ENCODE measurements around the gene ANKRD29.
"Not testable (repeated sequence)": the region's sequence is repeated elsewhere in the genome, so short reads cannot be mapped to it uniquely, and the experiment has no call there.

The ANKRD29 gene

DNA sequence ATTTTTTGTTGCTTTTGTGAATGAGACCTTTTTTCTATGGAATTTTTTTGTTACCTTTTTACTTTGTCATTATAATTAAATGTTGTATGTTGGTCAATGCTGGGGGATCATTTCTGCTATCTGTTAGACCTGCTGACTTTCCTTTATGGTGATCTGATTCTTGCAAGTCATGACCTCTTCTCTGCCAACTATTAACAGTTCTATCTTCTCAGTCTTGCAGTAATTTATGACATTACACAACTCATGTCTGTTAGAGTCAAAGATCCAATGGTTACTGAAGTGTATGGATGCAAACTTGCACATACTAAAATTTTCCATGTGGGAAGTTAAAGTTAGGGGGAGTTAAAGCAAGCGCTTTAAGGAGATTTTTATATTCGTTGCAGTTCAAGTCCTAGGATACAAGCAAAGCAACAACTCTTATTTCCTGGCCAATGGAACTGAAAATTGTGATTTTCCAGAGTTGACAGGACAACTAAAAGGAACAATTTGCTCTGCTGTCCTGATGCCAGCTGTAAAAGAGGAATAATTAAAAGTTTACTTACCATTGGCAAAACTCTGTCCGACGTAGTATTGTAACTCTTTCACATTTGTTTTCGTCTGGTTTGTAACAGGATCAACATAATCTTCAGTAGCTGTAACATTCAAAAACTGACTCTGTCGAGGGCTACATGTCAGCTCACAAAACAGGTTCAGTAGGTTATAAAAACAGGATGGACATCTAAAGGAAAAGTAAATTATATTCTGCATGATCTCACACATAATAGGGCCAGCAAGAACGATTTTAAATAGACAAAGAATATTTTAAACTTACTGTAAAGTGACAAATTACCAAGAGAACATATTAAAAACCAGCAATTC is 94.2 kb downstream of the ANKRD29 start:
- Histone ChIP-seq H3K9me3 (ENCODE audit: control insufficient read depth, insufficient read depth, low read length) (no peaks in the 10 kb centered on the region), H3K36me3 (ENCODE audit: control insufficient read depth, insufficient read depth, low read length) (peaks cover 94% of the 10 kb centered on the region), H3K27me3 (ENCODE audit: control insufficient read depth, insufficient read depth, low read length) (no peaks in the 10 kb centered on the region), H3K4me3 (ENCODE audit: low read depth, low read length) (no peak overlapping the region), H3K27ac (ENCODE audit: low read depth, low read length) (no peak overlapping the region), H3K9ac (ENCODE audit: low read depth, low read length) (no peak overlapping the region), H3K4me1 (ENCODE audit: control insufficient read depth, insufficient read depth, low read length) (0 out of 2 replicates have a peak, but pooled peaks cover under 1% of the 10 kb centered on the region)

DNA sequence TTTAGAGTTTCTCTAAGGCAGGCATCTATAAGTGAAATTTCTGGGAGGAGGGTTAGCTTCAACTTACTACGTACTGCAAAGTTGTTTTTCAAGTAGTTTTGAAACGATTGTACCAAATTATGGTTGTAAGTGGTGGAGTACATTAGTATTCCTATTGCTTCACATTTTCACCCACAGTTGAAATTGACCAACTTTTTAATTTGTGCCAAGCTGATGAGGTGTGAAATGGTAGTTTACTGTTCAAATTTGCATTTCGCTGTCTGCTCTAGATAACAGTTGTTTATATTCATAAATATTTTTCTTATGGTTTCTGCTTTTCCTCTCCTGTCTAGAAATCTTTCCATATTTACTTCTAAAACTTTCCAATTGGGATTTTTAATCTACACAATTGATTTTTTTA is 95.0 kb downstream of the ANKRD29 start:
- H3K9me3 ChIP-seq (ENCODE audit: control insufficient read depth, insufficient read depth, low read length), result no peaks in the 10 kb centered on the region
- H3K4me1 ChIP-seq (ENCODE audit: control insufficient read depth, insufficient read depth, low read length), result no peaks in the 10 kb centered on the region
- peaks cover 94% of the 10 kb centered on the region for H3K36me3 ChIP-seq (ENCODE audit: control insufficient read depth, insufficient read depth, low read length)
- no peaks in the 10 kb centered on the region for H3K27me3 ChIP-seq (ENCODE audit: control insufficient read depth, insufficient read depth, low read length)
- H3K27ac ChIP-seq (ENCODE audit: low read depth, low read length), result no peak overlapping the region
- no peak overlapping the region for H3K9ac ChIP-seq (ENCODE audit: low read depth, low read length)
- H3K4me3 ChIP-seq (ENCODE audit: low read depth, low read length), result no peak overlapping the region

DNA sequence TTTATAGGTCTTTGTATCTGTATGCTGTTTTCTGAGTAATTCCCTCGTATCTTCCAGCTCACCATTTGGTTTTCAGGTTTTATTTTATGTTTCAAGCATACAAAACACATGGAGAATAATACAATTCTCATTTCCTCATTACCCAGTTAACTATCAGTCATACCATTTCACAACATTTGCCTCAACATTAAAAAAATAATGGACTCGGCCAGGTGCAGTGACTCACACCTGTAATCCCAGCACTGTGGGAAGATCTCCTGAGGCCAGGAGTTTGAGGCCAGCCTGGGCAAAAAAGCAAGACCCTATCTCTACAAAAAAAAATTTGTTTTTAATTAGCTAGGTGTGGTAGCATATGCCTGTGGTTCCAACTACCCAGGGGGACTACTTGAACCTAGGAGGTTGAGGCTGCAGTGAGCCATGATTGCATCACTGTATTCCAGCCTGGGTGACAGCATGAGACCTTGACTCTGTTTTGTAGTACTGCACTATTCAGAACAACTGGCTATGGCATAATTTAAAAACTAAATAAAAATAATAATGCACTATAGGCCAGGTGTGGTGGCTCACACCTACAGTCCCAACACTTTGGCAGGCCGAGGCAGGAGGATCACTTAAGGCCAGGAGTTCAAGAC is 96.7 kb downstream of the ANKRD29 start:
- no peaks in the 10 kb centered on the region for H3K9me3 ChIP-seq (ENCODE audit: control insufficient read depth, insufficient read depth, low read length)
- peaks cover 88% of the 10 kb centered on the region for H3K36me3 ChIP-seq (ENCODE audit: control insufficient read depth, insufficient read depth, low read length)
- H3K4me3 ChIP-seq (ENCODE audit: low read depth, low read length), result no peak overlapping the region
- no peaks in the 10 kb centered on the region for H3K27me3 ChIP-seq (ENCODE audit: control insufficient read depth, insufficient read depth, low read length)
- no peak overlapping the region for H3K9ac ChIP-seq (ENCODE audit: low read depth, low read length)
- H3K27ac ChIP-seq (ENCODE audit: low read depth, low read length), result no peak overlapping the region
- no peaks in the 10 kb centered on the region for H3K4me1 ChIP-seq (ENCODE audit: control insufficient read depth, insufficient read depth, low read length)

DNA sequence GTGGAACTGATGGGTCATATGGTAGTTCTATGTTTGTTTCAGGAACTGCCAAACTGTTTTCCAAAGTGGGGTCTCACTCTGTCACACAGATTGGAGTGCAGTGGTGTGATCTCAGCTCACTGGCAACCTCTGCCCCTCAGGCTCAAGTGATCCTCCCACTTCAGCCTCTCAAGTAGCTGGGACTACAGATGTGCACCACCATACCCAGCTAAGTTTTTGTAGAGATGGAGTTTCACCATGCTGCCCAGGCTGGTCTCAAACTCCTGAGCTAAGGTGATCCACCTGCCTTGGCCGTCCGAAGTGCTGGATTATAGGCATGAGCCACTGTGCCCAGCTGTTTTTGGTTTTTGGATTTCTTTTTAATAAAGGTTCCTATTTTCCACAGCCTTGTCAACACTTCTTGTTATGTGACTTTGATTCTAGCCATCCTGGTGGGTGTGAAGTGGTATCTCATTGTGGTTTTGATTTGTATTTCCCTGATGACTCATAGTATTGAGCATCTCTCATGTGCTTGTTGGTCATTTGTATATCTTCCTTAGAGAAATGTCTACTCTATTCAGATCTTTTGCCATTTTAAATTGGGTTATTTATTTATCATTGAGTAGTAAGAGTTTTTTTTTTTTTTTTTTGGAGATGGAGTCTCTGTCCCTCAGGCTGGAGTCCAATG is 99.2 kb downstream of the ANKRD29 start:
- no peaks in the 10 kb centered on the region for H3K9me3 ChIP-seq (ENCODE audit: control insufficient read depth, insufficient read depth, low read length)
- no peaks in the 10 kb centered on the region for H3K4me1 ChIP-seq (ENCODE audit: control insufficient read depth, insufficient read depth, low read length)
- no peak overlapping the region for H3K9ac ChIP-seq (ENCODE audit: low read depth, low read length)
- H3K27ac ChIP-seq (ENCODE audit: low read depth, low read length), result no peak overlapping the region
- H3K36me3 ChIP-seq (ENCODE audit: control insufficient read depth, insufficient read depth, low read length), result peaks cover 82% of the 10 kb centered on the region
- H3K4me3 ChIP-seq (ENCODE audit: low read depth, low read length), result no peak overlapping the region
- no peaks in the 10 kb centered on the region for H3K27me3 ChIP-seq (ENCODE audit: control insufficient read depth, insufficient read depth, low read length)

DNA sequence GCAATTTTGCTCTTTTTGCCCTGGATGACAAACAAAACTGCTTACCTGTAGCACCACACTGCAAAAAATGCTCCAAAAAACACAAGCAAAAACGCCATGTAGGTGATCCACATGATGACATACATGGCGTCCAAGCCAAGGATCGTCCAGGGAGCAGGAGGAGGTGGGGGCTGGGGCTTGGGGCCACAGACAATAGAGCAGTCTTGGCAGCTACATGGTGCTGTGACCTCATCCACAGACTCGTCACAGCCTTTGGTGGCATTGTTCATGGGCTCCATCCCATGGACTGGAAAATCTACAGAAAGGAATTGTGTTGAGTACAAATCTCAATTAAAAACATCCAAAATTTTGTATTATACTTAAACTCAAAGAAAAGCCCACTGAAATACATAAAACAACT is 102.5 kb downstream of the ANKRD29 start:
- H3K4me3 ChIP-seq (ENCODE audit: low read depth, low read length), result no peak overlapping the region
- H3K4me1 ChIP-seq (ENCODE audit: control insufficient read depth, insufficient read depth, low read length), result no peaks in the 10 kb centered on the region
- no peaks in the 10 kb centered on the region for H3K9me3 ChIP-seq (ENCODE audit: control insufficient read depth, insufficient read depth, low read length)
- H3K9ac ChIP-seq (ENCODE audit: low read depth, low read length), result no peak overlapping the region
- peaks cover 81% of the 10 kb centered on the region for H3K36me3 ChIP-seq (ENCODE audit: control insufficient read depth, insufficient read depth, low read length)
- no peaks in the 10 kb centered on the region for H3K27me3 ChIP-seq (ENCODE audit: control insufficient read depth, insufficient read depth, low read length)
- no peak overlapping the region for H3K27ac ChIP-seq (ENCODE audit: low read depth, low read length)

DNA sequence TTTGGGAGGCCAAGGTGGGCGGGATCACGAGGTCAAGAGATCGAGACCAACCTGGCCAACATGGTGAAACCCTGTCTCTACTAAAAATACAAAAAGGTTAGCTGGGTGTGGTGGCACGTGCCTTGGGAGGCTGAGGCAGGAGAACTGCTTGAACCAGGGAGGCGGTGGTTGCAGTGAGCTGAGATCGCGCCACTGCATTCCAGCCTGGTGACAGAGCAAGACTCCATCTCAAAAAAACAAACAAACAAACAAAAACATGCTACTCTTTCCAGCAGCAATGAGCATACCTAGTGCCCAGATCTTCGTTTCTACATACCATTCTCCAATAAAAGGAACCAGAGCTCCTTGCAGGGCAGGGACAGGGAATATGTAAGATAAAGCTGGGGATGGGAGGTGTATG is 105.2 kb downstream of the ANKRD29 start:
- not testable (repeated sequence) for H3K9ac ChIP-seq (ENCODE audit: low read depth, low read length); H3K4me1 ChIP-seq (ENCODE audit: control insufficient read depth, insufficient read depth, low read length); H3K27me3 ChIP-seq (ENCODE audit: control insufficient read depth, insufficient read depth, low read length); H3K9me3 ChIP-seq (ENCODE audit: control insufficient read depth, insufficient read depth, low read length); H3K27ac ChIP-seq (ENCODE audit: low read depth, low read length); H3K4me3 ChIP-seq (ENCODE audit: low read depth, low read length)
- H3K36me3 ChIP-seq (ENCODE audit: control insufficient read depth, insufficient read depth, low read length), result peaks cover 84% of the 10 kb centered on the region

DNA sequence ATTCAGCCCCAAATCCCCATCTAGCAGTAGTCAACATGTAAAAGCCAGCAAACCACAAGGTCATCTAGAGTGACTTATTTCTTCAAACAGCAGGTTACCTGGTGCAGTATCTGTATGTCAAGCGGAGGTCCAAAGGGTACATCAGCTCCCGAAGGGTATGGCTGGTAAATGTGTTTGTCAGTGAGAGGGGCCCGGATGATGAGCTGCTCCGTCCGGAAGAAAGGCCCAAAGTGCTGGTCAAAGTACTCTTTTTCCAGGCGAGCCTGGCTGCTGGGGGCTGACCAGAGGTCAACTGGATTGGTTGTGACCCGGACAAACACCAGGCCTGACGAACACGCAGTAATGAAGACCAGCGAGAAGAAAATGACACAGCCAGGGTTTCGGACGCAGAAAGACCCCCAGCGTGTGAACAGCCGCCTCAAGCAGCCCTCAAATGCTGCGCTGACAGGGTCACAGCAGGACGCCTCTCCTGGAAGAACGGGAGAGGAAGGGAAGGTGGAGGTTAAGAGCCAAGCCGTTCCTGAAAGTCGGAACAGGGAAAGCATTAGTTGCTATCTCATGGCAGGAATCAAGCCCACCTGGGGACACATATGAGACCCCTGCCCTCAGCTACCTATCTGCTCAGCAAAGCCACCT is 106.4 kb downstream of the ANKRD29 start:
- Histone ChIP-seq H3K4me3 (ENCODE audit: low read depth, low read length) (no peak overlapping the region), H3K4me1 (ENCODE audit: control insufficient read depth, insufficient read depth, low read length) (no peaks in the 10 kb centered on the region), H3K9me3 (ENCODE audit: control insufficient read depth, insufficient read depth, low read length) (no peaks in the 10 kb centered on the region), H3K36me3 (ENCODE audit: control insufficient read depth, insufficient read depth, low read length) (peaks cover 89% of the 10 kb centered on the region), H3K27me3 (ENCODE audit: control insufficient read depth, insufficient read depth, low read length) (no peaks in the 10 kb centered on the region), H3K9ac (ENCODE audit: low read depth, low read length) (no peak overlapping the region), H3K27ac (ENCODE audit: low read depth, low read length) (no peak overlapping the region)

DNA sequence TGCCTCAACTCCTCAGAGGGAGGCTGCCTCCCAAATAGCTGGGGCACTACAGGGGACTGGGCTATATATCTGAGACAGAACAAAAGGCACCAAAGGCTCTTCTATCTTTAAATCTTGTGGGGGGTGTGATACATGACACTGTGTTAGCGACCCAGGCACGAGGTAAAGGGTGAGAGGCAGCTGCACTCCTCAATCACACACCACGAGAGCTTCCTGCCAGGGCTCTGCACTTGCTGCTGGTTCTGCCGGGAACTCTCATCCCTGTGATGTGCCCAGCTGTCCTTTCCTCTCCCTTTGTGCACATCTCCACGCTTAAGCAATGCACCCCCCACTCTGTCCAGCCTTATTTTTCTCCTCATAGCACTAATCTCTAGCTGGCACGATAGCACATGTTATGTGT is 108.8 kb downstream of the ANKRD29 start:
- Histone ChIP-seq H3K9ac (ENCODE audit: low read depth, low read length) (no peak overlapping the region), H3K4me3 (ENCODE audit: low read depth, low read length) (no peak overlapping the region), H3K27me3 (ENCODE audit: control insufficient read depth, insufficient read depth, low read length) (no peaks in the 10 kb centered on the region), H3K27ac (ENCODE audit: low read depth, low read length) (no peak overlapping the region), H3K36me3 (ENCODE audit: control insufficient read depth, insufficient read depth, low read length) (peaks cover 88% of the 10 kb centered on the region), H3K4me1 (ENCODE audit: control insufficient read depth, insufficient read depth, low read length) (no peaks in the 10 kb centered on the region), H3K9me3 (ENCODE audit: control insufficient read depth, insufficient read depth, low read length) (no peaks in the 10 kb centered on the region)

DNA sequence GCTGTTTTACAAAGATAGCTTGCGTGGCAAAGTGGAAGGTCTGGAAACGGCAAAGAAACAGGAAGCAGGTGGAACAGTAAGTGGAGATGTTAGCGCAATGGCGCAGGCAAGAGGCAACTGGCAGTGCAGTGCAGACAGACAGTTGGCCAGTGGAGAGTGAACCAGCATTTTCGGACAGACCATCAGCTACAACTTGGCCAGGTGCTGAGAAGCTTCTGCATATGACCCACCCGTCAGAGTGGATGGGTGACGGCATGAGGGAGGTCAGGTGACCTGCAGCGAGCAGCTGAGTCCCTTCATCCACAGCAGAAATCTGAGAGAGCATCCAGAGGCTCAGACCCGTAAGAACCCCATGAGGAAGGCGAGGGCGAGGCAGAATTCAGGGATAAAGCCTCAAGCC is 110.2 kb downstream of the ANKRD29 start:
- H3K27me3 ChIP-seq (ENCODE audit: control insufficient read depth, insufficient read depth, low read length), result no peaks in the 10 kb centered on the region
- no peak overlapping the region for H3K9ac ChIP-seq (ENCODE audit: low read depth, low read length)
- H3K9me3 ChIP-seq (ENCODE audit: control insufficient read depth, insufficient read depth, low read length), result no peaks in the 10 kb centered on the region
- no peaks in the 10 kb centered on the region for H3K4me1 ChIP-seq (ENCODE audit: control insufficient read depth, insufficient read depth, low read length)
- H3K4me3 ChIP-seq (ENCODE audit: low read depth, low read length), result no peak overlapping the region
- no peak overlapping the region for H3K27ac ChIP-seq (ENCODE audit: low read depth, low read length)
- peaks cover 85% of the 10 kb centered on the region for H3K36me3 ChIP-seq (ENCODE audit: control insufficient read depth, insufficient read depth, low read length)

DNA sequence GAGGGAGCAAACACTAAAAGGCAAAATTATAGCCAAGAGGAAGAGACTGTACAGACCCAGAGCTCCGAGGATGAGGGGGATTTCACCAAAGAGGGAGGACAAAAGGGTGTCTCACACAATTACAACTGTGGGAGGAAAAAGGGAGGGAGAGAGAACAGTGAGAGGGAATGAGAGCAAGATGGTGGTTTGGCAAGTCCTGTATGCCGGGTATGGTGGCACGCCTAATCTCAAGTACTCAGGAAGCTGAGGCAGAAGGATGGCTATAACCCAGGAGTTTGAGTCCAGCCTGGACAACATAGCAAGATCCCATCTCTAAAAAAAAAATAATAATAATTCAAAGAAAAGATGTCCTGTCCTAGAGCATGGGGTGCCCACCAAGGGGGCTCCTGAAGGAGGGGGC is 110.7 kb downstream of the ANKRD29 start:
- H3K4me1 ChIP-seq (ENCODE audit: control insufficient read depth, insufficient read depth, low read length), result no peaks in the 10 kb centered on the region
- H3K36me3 ChIP-seq (ENCODE audit: control insufficient read depth, insufficient read depth, low read length), result peaks cover 86% of the 10 kb centered on the region
- H3K9me3 ChIP-seq (ENCODE audit: control insufficient read depth, insufficient read depth, low read length), result no peaks in the 10 kb centered on the region
- H3K9ac ChIP-seq (ENCODE audit: low read depth, low read length), result no peak overlapping the region
- H3K27ac ChIP-seq (ENCODE audit: low read depth, low read length), result no peak overlapping the region
- no peaks in the 10 kb centered on the region for H3K27me3 ChIP-seq (ENCODE audit: control insufficient read depth, insufficient read depth, low read length)
- H3K4me3 ChIP-seq (ENCODE audit: low read depth, low read length), result no peak overlapping the region

DNA sequence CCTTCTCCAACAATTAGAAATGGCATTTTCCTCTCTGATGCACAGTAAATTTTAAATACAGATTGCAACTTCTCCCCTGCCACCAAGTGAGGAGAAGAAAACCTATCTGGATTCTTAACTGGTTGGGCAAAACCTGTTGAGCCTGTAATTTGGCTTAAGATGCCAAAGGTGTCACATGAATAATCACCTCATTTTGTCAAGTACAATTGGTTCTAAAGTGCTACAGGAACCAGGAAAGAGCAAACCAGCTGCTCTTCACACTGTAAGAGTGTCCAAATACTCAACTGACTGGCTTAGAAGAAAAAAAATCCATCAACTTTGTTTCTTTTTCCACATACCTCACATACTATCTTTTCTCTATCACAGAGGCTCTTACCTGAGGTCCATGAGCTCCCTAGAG is 111.8 kb downstream of the ANKRD29 start:
- H3K9ac ChIP-seq (ENCODE audit: low read depth, low read length), result no peak overlapping the region
- H3K27me3 ChIP-seq (ENCODE audit: control insufficient read depth, insufficient read depth, low read length), result no peaks in the 10 kb centered on the region
- no peaks in the 10 kb centered on the region for H3K4me1 ChIP-seq (ENCODE audit: control insufficient read depth, insufficient read depth, low read length)
- no peak overlapping the region for H3K4me3 ChIP-seq (ENCODE audit: low read depth, low read length)
- no peak overlapping the region for H3K27ac ChIP-seq (ENCODE audit: low read depth, low read length)
- H3K36me3 ChIP-seq (ENCODE audit: control insufficient read depth, insufficient read depth, low read length), result peaks cover 83% of the 10 kb centered on the region
- H3K9me3 ChIP-seq (ENCODE audit: control insufficient read depth, insufficient read depth, low read length), result no peaks in the 10 kb centered on the region
